Measurements from ENCODE around the gene BMPR1A.

Gene BMPR1A

DNA sequence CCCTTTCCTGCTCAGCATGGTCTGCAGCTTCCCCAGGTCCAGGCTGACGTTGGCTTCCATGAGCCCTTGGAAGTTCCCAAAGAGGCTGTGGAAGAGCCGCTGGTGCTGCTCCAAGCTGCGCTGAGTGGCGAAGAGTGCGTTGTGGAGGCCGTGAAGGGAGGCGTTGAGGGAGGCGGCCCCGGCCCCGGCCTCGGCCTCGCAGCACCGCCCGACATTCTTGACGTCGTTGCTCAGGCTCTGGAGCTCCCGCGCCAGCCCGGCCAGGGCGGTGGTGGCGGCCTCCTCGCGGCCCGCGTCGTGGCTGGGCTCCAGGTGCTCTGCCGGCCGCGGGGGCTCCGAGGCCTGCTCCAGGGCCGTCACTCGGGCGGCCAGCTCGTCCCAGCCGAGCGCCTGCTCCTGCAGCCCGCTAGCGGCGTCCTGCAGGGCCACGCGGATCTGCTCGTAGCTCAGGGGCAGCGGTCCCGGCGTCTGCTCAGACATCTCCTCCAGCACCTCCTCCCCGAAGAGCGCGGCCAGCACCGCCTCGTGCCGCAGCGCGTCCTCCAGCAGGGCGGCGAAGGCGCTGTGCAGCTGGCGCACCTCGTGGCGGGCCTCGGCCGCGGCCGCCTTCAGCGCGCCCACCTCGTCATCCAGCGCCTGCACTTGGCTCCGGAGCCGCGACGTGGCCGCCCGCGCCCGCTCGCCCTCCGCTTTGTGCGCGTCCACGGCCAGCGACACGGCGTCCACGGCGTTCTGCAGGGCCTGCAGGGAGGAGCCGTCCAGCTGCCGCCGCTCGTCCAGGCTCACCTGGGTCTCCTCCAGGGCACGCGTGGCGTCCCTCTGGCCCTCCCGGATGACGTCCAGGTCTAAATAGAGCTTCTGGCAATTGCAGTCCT lies 186.3 kb downstream of the BMPR1A start:
- TF ChIP-seq, protein P1, sequence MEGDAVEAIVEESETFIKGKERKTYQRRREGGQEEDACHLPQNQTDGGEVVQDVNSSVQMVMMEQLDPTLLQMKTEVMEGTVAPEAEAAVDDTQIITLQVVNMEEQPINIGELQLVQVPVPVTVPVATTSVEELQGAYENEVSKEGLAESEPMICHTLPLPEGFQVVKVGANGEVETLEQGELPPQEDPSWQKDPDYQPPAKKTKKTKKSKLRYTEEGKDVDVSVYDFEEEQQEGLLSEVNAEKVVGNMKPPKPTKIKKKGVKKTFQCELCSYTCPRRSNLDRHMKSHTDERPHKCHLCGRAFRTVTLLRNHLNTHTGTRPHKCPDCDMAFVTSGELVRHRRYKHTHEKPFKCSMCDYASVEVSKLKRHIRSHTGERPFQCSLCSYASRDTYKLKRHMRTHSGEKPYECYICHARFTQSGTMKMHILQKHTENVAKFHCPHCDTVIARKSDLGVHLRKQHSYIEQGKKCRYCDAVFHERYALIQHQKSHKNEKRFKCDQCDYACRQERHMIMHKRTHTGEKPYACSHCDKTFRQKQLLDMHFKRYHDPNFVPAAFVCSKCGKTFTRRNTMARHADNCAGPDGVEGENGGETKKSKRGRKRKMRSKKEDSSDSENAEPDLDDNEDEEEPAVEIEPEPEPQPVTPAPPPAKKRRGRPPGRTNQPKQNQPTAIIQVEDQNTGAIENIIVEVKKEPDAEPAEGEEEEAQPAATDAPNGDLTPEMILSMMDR (conservative IDR thresholded peaks at IDR 0.05; ENCODE audit: low read depth, low read length) = no peak
- H3K4me3 ChIP-seq (ENCODE audit: low read length) = no peak overlapping the region
- DNase-seq (ENCODE audit: low read depth) = no peak

DNA sequence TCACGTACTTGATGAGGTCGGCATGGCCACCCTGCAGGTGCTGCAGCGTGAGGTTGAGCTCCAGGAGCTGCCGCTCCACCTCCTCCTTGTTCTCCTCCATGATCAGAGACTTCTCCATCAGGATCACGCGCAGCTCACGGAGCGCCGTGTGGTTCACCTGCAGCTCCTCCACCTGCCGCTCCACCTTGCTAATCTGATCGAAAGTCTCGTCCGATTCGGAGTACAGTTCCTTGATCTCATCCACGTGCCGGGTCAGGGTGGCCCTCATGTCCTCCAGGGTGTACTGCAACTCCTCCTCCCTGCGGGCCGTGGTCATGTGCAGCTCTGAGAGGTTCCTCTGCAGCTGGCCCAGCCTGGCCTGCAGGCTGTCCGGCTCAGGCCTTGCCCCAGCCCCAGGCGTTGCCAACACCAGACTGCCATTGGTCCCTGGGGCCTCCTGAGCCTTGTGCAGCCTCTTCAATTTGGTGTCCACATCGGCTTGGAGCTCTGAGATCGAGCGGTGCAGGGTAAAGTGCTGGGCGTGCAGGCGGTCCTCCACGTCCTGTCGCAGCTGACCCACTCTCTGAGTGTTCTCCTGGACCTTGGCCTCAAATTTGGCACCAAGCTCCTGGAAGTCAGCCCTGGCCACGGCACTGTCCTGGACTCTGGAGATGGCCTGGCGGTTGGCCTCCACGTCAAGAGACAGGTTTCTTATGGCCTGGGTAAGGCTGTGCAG lies 187.1 kb downstream of the BMPR1A start:
- H3K4me3 ChIP-seq (ENCODE audit: low read length) = no peak overlapping the region
- TF ChIP-seq, protein P1 (conservative IDR thresholded peaks at IDR 0.05; ENCODE audit: low read depth, low read length) = no peak
- DNase-seq (ENCODE audit: low read depth) = no peak

DNA sequence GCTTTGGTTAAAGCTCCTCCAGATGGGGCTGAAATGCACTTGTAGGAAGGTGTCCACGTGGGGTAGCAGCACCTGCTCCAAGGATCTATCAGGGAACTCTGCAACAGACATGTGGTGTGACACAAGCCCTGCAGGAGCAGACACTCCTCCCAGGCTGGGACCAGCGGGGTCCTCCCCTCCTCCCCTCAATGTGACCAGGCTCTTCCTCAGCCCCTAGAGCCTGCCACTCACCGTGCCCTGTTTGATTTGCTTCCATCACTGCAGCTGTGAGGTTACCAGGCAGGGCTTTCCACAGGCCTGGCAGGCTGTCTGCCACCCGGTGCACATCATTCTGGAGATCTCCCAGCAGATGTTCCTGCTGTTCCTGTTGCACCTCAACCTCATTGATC lies 187.6 kb downstream of the BMPR1A start:
- no peak for DNase-seq (ENCODE audit: low read depth)
- TF ChIP-seq, protein P1 (conservative IDR thresholded peaks at IDR 0.05; ENCODE audit: low read depth, low read length) = no peak
- H3K4me3 ChIP-seq (ENCODE audit: low read length) = no peak overlapping the region

DNA sequence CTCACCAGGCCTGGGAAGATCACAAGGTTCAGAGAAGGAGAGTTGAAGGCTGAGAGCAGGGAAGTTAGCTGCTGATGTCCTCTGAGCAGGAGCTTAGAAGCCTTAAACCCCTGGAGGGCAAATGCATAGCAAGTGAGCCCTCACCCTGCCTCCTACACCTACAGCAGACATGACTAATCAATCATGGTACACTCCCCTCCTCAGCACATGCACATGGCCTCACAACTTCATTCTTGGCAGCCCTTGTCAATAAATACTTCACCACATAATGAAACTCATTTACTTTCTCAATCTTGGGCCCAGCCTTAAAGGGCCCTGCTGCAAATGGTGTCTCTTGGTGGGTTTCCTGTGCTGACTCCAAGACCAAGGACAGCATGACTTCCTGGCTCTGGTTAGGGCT lies 188.1 kb downstream of the BMPR1A start:
- no peak for DNase-seq (ENCODE audit: low read depth)
- TF ChIP-seq, protein P1 (conservative IDR thresholded peaks at IDR 0.05; ENCODE audit: low read depth, low read length) = no peak
- no peak overlapping the region for H3K4me3 ChIP-seq (ENCODE audit: low read length)

DNA sequence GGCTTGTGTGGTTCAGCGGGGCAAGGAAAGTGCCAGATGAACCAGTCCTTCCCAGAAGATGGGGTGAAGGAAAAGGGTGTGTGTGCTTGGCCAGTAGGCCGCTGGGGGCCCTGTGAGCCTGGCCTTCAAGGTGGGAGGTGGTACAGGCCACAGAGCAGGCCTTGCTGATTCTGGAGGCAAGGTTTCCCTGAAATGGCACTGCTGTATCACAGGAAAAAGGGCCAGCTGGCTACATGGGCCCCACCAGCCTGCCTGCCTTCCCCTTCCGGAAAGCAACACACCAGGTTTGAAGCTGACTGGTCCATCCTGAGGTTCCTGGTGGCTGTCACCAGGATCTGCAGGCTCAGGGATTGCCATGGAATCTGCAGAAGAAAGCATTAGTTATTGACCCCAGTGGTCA lies 188.5 kb downstream of the BMPR1A start:
- no peak overlapping the region for H3K4me3 ChIP-seq (ENCODE audit: low read length)
- no peak for DNase-seq (ENCODE audit: low read depth)
- TF ChIP-seq, protein P1 (conservative IDR thresholded peaks at IDR 0.05; ENCODE audit: low read depth, low read length) = no peak

DNA sequence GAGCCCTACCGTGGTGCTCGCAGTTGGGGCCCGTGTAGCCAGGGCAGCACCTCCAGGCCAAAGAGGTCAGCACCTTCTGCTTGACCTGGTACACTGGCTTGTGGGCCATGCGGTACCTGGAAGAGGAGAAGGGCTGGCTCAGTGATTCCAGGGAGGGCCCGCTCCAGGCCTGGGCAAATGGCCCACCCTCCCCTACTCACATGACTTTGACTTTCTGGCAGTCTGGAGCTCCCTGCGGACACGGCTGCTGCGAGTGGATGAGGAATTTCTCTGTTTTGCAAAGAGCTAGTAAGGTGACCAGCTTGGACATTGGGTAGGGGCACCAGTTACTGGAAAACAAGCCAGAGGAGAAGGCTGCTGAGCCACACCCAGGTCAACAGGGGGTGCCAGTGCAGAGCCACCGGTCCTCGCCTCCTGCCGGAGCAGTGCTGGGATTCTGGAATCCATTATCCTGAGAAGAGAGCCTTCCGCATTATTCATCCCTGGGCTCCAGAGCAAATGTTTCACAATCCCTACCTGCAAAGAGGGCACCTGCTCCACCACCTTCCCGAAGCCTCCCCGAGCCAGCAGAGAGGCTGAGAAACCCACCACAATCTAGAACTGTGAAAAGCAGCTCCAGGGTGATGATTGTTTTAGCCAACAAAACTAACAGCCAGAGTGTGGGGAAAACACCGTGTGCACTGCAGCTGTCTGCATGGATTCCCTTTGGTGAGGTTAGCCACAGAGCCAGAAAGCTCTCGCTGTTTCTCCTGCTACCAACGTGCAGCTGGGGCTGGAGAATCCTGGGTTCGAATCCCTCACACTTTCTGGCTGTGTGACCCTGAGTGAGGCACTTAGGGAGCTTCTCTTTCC lies 189.2 kb downstream of the BMPR1A start:
- no peak overlapping the region for H3K4me3 ChIP-seq (ENCODE audit: low read length)
- no peak for DNase-seq (ENCODE audit: low read depth)
- TF ChIP-seq, protein P1 (conservative IDR thresholded peaks at IDR 0.05; ENCODE audit: low read depth, low read length) = peak; percentile 62
